H1 (cell line): ENCODE measurements around the gene SHQ1. TPM values are rescaled to one million over a fixed set of nuclear protein-coding genes. Genes with fewer than 3 reads are reported as not detected.

Experiments
- CTBP2 ChIP-seq: IDR thresholded peaks from 2 replicates; pipeline ENCODE4 v1.7.0; 2011; ENCODE audit warnings: borderline replicate concordance, mild to moderate bottlenecking, moderate library complexity, mixed read lengths, low read length; ENCODE audit not compliant: insufficient read depth, insufficient read length
- RXRA ChIP-seq: IDR thresholded peaks from 2 replicates; pipeline ENCODE4 v1.6.1; 2011; ENCODE audit warnings: low read depth, mild to moderate bottlenecking, low read length, moderate library complexity; ENCODE audit not compliant: insufficient read depth
- TBP ChIP-seq: IDR thresholded peaks from 2 replicates; pipeline ENCODE4 v1.6.1; 2011; ENCODE audit warnings: low read depth, low read length, improper control_type of control experiment
- TCF12 ChIP-seq: IDR thresholded peaks from 2 replicates; pipeline ENCODE4 v1.6.1; 2011; ENCODE audit warnings: low read depth, mild to moderate bottlenecking, low read length
- polyA plus RNA-seq, 7 experiments: library from polyadenylated mRNA; depleted of rRNA in 3 of 7; stranded (reverse) in 5 of 7; unstranded in 2 of 7; fragments of >200 nt in 5 of 7; fragments of 200-250 nt in 2 of 7; gene quantifications; 1 replicate in 5 of 7; 2 replicates in 1 of 7; 4 replicates in 1 of 7; pipeline versions ENCODE4 v1.2.1 to v1.2.3, GENCODE V29; 2011 to 2013; ENCODE audit warnings: missing spikeins in 2 of 7, mixed read lengths in 2 of 7
- total RNA-seq: library from RNA; stranded (reverse); fragmentation: NEBNext Ultra II Directional; extraction: Animal tissue kit (Norgen Biotek cat#: 25700); gene quantifications from 2 replicates; pipeline ENCODE4 v1.2.1, GENCODE V29; 2021

Gene SHQ1
- total and polyA plus RNA-seq, 2 of the 8 experiments (the other 6 are each of a cell fraction or from before 2014, with no cell fraction given) = 10.7 to 34.4 TPM

GRCh38 chr3:72728329-72728889, 119.8 kb downstream of the SHQ1 start (continued):
- TF ChIP-seq CTBP2 = no peak
- no peak for TF ChIP-seq TBP
- TF ChIP-seq TCF12 = no peak
- no peak for TF ChIP-seq RXRA
- TF ChIP-seq, all 59 proteins: peak for 0
